Neural progenitor cell (in vitro differentiated cells): ENCODE results near the gene C10orf105.

ENCODE experiments used
- EZH2 ChIP-seq: fragments of 200-600 bp; sonication (generic); IDR thresholded peaks from 2 replicates; pipeline ENCODE4 v1.6.1; 2017; ENCODE audit warnings: antibody characterized with exemption, mild to moderate bottlenecking, moderate library complexity
- EZH2phosphoT487 ChIP-seq: fragments of 200-600 bp; sonication (generic); IDR thresholded peaks from 2 replicates; pipeline ENCODE4 v1.6.1; 2017; ENCODE audit warnings: antibody characterized with exemption
- TF ChIP-seq, protein P1 (sequence below): fragments of 200-600 bp; sonication (generic); IDR thresholded peaks from 2 replicates; pipeline ENCODE4 v1.5.1; 2017; ENCODE audit warnings: antibody characterized with exemption, mild to moderate bottlenecking

DNA sequence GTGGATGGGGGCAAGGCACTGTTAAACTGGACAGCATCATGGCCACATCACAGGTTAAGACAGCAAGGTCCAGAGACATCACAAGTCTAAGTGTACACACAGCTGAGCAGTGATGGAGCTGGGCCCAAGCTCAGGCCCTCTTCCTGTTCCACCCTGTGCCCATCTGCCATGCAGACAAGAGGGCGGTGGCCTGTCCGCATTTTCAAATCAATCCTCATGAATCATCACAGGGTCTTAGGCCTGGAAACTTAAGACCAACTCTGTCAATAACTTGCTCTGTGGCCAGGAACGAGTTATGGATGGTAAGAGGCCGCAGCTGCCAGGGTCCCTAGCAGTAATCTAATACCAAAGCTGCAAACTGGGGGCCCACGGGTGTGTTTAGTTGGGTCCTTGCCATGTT is 3.2 kb downstream of the C10orf105 start:
- TF ChIP-seq, protein P1, sequence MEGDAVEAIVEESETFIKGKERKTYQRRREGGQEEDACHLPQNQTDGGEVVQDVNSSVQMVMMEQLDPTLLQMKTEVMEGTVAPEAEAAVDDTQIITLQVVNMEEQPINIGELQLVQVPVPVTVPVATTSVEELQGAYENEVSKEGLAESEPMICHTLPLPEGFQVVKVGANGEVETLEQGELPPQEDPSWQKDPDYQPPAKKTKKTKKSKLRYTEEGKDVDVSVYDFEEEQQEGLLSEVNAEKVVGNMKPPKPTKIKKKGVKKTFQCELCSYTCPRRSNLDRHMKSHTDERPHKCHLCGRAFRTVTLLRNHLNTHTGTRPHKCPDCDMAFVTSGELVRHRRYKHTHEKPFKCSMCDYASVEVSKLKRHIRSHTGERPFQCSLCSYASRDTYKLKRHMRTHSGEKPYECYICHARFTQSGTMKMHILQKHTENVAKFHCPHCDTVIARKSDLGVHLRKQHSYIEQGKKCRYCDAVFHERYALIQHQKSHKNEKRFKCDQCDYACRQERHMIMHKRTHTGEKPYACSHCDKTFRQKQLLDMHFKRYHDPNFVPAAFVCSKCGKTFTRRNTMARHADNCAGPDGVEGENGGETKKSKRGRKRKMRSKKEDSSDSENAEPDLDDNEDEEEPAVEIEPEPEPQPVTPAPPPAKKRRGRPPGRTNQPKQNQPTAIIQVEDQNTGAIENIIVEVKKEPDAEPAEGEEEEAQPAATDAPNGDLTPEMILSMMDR, result no peak
- TF ChIP-seq EZH2, result no peak
- TF ChIP-seq EZH2phosphoT487, result no peak
